Measurements from ENCODE around the gene ACBD7.

ACBD7 gene

DNA sequence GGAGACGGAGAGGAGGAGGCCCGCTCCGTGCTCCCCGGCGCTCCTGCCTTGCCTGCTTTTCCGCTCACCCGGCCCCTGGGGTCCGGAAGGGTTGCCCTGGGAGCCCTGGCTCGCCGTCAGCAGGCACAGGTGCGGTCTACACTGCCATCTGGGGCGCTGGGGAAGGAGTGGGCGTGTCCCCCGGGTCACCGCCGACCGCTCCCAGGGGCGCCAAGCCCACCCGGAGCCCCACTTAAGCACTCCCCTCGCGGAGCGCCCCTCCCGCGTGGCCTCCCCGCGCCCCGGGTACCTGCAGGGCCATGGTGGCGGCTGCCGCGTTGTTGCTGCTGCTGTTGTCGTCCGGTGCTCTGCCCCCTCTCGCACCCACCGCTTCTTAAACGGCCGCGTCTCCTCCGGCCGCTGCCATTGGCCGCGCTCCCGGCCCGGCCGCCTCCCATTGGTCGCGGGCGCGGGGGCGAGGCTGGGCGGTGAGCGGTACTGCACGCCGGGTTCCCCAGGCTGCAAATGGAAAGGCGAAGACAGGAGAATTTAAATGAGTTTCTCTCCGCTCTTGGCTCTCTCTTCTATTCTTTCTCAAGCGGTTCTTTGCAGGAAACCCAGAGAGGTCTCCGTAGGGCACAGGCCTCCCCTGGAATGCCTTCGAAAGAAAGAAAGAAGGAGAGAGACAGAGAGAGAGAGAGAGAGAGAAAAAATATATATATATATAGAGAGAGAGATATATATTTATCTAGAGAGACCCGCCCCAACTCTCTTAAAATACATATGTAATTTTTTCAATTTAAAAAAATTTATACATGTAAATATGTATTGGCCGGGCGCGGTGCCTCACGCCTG lies at the start of gene ACBD7:
ACBD7 (minus strand) TSS at position 349 of the 834 bp plus-strand sequence; CDS start at position 301, 48 bp downstream.
- DNase-seq, result peak; percentile 73

DNA sequence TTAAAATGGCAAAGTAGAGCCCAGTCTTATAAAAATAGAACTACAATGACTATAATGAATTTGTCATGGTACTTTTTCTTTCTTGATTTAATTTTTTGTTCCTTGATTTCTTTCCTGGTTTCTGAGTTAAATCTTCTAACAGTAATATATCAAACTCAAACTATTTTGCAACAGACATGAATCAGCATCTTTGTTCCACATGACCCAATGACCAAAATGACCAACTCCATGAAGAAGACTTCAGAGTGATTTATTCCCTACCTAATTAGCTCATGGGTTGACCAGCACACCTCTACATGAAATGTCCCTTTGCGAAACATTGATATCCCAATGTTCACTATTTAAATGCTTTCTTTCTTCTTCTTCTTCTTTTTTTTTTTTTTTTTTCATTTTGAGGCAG lies 49.1 kb upstream of the ACBD7 start:
- DNase-seq, result no peak

DNA sequence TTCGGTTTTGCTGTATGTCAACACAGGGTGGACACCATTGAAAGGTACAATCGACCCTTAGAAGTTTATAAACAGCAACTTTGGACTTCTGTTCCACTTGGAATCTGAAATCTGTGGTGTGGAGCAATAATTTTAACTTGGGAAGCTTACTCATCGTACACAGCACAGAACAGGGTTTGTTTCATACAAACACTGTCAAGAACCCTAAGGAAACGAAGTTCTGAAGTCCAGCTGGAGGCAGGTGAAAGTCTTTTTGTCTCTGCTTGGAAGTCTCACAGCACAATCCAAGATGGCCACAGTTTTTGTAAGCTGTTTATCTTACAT lies 48.4 kb upstream of the ACBD7 start:
- DNase-seq, result no peak

DNA sequence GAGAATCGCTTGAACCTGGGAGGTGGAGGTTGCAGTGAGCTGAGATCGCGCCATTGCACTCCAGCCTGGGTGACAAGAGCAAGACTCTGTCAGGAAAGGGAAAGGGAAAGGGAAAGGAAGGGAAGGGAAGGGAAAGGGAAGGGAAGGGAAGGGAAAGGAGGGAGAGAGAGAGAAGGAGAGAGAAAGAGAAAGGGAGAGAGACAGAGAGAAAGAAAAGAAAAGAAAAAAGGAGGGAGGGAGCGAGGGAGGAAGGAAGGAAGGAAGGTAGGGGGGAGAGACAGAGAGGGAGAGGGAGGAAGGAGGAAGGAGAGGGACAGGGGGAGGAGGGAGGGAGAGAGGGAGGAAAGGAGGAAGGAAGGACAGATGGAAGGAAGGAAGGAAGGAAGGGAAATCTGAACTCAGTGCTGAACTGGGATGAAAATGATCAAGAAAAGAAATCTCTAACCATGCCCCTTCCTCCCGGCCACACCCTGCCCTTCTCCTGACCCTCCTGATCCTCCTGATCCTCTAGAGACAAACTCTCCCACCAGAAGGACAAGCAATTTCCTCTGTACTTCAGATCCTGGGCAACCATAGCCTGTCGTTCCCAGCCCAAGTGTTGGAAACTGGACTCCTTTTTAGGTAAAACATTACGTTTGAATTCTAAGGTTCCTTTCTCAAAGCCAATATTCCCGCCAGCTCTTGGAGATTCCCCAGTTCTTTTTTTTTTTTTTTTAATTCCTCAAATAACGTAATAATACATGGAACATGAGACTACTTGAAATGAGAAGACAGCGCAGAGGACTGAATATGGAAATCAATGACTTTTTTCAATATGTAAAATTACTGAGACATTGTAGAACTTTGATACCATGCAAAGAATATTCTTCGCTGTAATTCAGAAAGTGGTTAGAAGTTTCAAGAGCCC lies 47.8 kb upstream of the ACBD7 start:
- no peak for DNase-seq

DNA sequence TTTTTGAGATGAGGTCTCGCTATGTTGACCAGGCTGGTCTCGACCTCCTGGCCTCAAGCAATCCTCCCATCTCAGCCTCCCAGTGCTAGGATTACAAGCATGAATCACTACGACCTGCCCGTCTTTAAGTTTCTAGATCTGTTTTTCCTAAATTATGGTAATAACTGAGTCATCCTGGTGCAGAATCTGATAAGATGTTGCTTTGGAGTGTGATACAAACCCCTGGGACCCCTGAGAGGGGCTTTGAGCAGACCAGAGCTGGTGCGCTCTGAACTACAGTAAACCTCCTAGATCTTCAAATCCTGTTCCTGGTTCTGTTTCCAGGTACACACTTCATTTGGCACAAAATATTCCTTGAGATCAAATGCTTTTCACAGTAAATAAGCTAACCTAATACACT lies 42.8 kb upstream of the ACBD7 start:
- DNase-seq, result no peak

DNA sequence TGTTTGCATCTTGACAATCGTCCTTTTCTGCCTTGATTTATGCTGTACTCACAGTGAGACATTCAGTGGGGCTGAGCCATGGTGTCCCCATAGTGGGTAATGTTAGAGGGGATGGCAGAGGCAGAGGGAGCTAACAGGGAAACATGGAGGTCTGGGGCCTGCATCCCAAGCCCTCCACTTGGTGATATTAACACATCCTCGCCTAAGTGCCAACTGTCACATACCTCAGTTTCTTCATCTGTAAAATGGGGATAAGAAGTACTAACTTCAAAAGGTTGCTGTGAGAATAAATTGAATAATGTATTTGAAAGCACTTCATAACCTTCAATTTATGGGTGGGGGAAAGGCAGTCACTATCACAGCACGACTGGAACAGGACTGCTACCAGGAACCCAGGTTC lies 36.3 kb upstream of the ACBD7 start:
- DNase-seq, result no peak

DNA sequence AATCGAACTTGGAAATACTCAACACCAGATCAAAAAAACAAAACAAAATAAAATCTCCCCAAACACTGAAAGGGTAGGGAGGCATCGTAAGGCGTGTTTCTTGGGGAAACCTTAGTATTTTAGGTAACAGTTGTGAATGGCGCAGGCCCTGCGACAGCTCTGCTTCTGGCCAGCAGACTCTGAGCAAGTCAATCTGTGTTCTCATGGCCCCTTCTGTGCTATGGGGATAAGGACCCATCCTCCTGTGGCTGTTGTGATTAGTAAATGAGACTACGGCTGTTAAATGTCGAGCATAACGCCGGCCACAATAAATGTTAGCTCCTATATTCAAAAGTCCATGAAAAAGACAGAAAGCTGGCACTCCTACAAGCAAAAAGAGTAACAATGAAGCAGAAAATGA lies 35.6 kb upstream of the ACBD7 start:
- DNase-seq, result no peak

DNA sequence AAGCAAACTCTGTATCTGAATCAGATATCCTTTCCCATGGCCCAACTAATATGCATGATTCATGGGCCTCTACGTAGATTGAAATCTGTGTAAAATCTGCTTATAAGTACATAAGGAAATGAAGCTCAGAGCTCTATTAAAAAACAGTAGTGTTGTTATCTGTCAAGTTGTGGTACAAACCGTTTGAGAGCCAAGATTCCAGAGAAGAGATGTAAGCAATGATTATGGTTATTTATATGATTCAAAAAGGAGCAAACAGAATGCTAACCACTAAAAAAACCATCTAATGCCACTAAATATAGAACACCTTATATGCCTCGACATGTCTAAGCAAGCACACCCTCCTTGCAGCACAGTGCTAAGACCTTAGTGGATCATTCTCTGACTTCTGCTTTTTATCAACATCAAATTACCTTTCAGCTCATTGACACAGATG lies 35.2 kb upstream of the ACBD7 start:
- DNase-seq, result no peak

DNA sequence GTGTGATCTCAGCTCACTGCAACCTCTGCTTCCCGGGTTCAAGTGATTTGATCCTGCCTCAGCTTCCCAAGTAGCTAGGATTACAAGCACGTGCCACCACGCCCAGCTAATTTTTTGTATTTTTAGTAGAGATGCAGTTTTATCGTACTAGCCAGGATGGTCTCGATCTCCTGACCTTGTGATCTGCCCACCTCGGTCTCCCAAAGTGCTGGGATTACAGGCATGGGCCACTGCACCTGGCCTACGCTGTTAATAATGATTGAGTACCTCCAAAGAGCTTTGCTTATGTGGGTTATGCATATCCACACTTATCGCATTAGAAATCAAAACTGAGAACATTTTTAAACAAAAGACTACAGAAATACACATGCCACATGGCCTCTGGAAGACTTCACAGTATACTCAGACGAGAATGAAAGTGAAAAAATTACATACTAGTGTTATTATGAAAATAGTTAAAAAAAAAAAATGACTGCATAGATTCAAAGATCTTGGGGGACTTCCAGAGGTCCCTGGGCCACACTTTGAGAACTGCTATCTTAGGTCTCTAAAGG lies 34.0 kb upstream of the ACBD7 start:
- DNase-seq, result no peak

DNA sequence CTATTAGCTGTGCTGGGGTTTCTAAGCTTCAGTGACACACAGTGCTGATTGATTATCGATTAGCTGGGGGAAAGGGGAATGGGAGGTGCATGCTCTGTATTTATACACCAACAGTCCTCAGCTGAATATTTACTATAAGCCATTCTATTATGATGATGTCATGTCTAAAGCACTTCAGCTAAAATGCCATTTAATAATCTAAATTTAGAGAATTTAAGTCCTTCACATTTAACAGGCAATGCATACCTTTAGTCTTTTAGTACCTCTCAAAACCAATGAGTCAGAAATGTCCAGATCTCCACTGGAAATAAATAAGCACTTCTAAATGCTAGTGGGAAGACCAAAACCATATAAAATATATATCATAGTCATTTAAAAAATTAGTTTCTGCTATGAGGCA lies 33.1 kb upstream of the ACBD7 start:
- DNase-seq, result no peak

DNA sequence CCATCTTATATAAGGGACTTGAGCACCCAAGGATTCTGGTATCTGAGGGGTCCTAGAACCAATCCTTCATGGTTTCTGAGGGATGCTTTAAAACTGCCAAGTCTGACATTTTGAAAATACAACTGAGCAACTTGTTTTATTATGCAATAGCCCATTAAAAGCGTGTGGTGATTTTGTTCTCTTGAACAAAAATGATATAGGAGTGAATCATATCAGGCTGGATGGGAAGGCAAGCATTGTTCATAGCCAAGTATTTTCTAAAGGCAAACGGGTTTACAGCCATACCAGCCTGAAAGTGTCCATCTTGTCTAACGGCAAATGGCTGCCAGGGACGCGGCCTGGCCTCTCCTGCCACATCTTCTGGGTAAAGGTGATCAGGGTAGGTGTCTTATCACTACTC lies 31.9 kb upstream of the ACBD7 start:
- no peak for DNase-seq

DNA sequence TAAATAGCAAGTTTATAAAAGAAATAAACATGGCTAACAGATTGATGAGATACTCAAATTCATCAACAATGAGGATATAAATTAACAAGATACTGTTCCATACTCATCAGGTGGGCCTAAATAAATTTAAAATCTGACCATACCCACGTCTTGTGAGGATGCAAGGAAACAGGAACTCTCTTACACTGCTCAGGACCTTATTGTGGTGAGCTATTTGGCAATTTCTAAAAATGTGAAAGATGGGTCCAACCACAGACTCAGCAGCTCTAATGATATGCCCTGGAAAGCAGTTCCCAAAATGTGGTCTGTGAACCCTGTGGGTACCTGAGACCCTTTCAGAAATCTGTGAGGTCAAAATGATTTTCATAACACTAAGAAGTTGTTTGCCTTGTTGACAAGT lies 30.0 kb upstream of the ACBD7 start:
- DNase-seq, result no peak

DNA sequence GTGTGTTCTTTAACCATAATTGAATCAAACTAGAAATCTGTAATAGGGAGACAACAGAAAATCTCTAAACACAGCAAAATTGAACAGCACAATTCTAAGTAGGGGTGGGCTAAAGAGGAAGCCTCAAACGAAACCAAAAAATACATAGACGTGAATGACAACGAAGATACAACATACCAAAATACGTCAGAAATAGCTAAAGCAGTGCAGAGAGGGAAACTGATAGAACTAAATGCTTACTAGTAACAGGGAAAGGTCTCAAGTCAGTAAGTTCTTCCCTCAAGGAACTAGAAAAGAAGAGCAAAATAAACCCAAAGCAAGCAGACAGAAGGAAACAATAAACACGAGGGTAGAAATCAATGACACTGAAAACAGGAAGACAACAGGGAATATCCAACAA lies 27.6 kb upstream of the ACBD7 start:
- no peak for DNase-seq

DNA sequence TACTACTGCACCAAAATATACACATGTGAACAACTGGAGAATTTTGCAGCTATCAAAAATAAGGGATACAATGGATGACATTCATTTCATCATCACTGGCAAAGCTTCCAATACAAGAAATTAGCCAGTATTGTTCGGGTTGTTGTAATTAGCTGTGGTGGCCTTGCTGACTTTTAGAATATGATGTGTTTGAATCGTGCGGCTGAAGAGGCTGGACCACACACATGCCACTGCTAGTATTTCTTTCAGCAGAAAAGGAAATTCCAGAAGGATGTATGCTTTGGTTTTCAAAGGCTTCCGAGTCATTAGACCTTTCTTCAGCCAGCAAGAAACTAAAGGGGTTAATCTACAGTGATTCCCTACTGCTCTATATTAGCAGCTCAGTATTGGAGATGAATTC lies 25.2 kb upstream of the ACBD7 start:
- no peak for DNase-seq

DNA sequence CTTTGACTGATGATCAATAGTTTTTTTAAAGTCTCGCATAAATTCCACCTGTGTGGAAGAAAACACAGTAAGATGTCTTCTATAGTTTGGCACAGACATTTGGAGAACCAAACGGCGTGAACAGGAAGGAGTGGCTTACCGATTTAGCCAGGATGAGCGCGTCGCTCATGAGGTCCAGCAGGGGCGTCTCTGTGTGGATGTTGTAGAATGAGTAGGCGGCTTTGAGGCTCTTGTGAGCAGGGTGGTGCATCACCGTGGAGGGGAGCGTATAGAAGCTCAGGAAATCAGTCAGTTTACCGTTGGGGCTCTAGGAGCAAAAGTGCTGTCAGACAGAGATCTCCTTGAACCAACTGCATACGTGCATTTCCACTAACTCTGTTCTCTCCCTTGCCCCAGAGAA lies 24.1 kb upstream of the ACBD7 start:
- no peak for DNase-seq

DNA sequence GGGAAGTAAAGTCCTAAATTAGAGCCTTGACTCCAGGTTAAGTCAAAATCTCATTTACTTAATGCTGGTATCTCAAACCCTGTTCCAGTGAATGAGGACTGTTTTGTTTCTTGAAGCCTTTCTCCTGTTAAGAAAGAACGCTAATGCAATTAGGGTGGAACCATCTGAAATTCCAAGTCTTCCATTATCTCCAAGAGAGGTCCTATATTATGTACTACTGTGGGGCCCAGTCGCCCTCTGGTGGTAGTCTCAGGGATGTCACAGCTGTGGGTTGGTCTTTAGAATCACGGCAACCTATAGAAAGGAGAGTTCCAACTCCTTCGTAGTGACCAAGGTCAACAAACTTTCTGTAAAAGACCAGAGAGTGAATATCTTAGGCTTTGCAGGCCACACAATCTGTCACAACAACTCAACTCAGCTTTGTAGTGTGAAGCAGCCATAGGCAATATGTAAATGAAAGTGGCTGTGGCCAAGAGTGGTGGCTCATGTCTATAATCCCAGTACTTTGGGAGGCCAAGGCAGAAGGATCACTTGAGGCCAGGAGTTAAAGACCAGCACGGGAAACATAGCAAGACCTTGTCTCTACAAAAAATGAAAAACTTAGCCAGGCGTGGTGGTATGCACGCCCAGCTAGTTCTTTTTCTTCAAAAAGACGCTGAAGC lies 17.9 kb upstream of the ACBD7 start:
- peak; percentile 52 for DNase-seq

DNA sequence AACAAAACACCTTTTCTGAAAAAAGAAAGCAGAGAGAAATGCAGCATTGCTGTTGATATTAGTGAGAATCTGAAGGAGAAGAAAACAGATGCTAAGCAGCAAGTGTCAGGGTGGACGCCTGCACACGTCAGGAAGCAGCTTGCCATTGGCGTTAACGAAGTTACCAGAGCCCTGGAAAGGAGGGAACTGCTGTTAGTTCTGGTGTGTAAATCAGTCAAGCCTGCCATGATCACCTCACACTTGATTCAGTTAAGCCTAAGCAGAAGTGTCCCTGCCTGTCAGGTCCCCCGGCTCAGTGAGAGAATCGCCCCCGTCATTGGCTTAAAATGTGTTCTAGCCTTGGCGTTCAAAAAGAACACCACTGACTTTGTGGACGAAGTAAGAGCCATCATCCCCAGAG lies 14.9 kb upstream of the ACBD7 start:
- DNase-seq, result no peak

DNA sequence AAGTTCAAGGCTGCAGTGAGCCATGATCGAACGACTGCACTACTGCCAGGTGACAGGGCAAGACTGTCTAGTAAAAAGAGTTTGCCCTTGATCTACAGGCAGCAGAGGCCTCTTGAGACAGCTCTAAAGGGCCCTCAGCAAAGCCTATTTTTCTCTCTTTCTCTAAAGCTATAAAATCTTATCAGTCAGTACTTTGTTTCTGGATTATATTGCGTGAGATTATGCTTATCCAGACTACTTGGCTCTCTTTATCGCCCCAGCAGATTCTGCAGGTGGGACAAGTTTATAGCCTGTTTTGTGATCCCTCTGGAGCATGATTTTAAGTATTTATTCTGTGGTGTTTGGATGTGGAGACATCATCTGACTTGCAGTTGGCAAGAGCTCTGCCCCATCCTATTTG lies 11.3 kb upstream of the ACBD7 start:
- DNase-seq, result no peak

DNA sequence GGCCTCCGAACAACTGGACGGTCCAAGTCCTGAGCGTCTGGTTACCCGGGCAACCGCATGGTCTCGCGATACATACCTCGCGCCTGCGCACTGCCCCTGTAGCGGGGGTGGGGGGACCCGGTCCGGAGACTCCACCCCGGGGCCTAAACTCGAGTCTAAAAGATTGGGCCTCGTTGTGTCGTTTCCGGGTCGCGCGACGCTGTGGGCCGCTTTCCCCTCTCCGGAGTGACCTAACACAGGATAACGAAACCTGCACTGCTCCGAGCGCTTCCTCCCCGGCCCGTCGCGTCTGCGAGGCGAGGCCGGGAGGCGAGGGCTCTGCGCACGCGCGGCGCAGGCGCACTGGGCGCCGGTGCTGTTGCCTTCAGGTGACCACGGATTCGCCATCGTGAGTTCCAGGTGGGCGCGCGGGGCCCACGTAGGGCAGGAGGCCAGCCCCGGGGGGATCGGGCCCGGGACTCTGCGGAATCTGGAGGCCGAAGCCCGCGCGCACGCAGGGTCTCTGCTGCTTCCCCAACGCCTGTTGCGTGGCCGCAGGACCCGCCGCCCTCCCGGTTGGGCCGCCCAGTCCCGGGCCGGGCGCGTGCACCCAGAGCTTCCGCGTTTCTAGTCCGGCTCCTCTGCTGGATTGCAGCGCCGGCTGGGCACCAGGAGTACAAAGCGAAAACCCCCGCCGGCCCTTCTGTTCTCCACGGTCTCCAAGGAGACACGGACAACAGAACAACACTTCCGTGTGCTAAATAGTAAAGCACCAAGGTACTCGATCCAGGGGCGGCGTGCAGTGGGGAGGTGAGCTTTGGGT lies 8.6 kb upstream of the ACBD7 start, which contains the start of gene RPP38:
RPP38 (plus strand) TSS at position 345 of the 802 bp plus-strand sequence. CDS start 5,960 bp downstream, outside the sequence.
- DNase-seq, result peak; percentile 96

DNA sequence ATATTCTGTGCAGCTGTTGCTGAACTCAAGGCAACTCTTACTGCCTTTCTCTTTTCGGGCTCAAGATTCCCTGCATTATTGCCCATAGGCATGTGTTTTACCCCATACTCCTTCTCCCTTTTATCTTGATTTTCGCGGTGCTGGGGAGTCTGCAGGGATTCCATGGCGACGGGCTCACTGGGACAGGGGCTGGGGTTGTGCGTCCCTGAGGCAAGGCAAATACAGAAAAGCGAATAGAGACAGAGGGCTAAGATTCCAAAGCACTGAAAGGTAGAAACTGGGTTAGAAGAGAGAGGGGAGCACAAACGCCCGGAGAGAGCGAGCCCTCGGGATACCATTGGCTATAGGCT lies 8.1 kb upstream of the ACBD7 start:
- DNase-seq, result no peak

DNA sequence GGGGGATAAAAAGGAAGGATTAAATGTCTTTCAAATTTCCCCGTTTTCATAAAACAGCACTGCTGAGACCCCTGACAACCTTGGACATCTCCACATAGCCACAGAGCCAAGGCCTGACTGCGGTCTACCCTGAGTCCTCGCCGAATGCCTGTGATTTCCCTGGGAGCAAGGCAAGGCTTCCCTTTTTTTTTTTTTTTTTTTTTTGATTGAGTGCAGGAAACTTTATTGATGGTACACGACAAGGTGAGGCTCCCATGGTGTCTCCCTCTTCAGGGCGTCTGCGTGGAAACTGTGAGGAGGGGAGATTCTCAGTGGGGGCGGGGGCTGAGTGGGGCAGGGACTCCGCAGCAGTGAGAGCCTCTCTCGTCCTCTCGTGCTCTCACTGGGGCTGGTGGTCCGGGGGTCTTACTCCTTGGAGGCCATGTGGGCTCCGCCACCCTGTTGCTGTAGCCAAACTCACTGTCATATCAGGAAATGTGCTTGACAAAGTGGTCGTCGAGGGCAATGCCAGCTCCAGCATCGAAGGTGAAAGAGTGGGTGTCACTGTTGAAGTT lies 4.4 kb upstream of the ACBD7 start:
- DNase-seq, result no peak

DNA sequence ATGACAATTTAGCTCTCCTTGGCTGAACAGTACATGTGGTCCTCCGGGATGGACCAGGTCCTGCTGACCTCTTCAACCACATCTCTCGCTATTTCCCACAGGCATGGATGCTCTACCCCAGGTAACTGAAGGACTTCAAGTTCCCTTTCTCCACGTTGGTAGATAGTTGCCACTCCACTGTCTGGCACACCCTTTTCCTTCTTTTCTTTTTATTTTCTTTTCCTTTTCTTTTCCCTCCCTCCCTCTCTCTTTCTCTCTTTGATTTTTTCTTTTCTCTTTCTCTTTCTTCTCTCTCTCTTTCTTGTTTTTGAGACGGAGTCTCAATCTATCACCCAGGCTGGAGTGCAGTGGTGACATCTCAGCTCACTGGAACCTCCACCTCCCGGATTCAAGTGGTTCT lies 2.8 kb upstream of the ACBD7 start:
- no peak for DNase-seq

Measured in NCI-H2227 treated with DMSO at 0.1 percent for 48 hours (cell line).